SU-DHL-6 (cell line): Measurements from ENCODE around the gene ARX.

Experiments used
- EZH2phosphoT487 ChIP-seq: fragments of 200-600 bp; sonication (generic), shearing (Covaris generic); conservative IDR thresholded peaks from 2 replicates; pipeline ENCODE4 v1.6.1; 2018; ENCODE audit warnings: mild to moderate bottlenecking, antibody characterized with exemption, low read length, moderate library complexity, mixed read lengths
- TF ChIP-seq, protein P1 (sequence below): fragments of 200-600 bp; sonication (generic); IDR thresholded peaks from one replicate; pipeline ENCODE4 v1.5.1; 2017; ENCODE audit warnings: antibody characterized with exemption, mild to moderate bottlenecking, low read length, moderate library complexity; ENCODE audit not compliant: insufficient read depth, poor library complexity, severe bottlenecking

DNA sequence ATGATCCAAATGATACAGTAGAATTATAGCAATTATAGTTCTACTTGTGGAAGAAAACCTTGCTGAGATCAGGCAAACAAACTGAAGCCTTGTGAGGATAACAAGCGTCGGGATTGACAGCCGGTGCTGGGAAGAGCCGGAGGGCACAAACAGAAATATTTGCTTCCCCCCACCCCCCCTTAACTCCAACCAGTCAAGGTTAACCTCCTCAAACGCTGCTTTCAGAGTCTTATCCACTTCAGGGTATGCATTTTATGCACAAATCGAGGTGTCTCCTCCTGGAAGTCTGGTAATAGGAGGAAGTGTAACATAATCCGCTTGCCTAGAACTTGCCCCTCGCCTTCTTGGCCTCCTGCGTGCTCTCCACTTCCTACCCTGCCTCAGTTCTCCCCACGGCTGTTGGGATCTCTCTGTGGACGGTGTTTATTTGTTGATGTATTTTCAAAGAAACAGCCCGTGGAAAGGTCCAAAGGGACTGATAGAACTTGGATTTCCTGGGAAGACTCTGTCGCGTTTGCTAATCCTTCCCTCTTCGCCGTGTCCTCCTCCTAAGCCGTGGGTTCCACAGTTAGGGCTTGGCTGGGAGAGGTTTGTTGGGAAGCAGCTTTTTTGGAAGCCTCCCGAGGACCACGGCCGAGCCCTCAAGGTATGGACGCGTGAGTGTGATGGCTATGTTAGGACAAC, 4.1 kb upstream of the ARX start:
- TF ChIP-seq, protein P1, sequence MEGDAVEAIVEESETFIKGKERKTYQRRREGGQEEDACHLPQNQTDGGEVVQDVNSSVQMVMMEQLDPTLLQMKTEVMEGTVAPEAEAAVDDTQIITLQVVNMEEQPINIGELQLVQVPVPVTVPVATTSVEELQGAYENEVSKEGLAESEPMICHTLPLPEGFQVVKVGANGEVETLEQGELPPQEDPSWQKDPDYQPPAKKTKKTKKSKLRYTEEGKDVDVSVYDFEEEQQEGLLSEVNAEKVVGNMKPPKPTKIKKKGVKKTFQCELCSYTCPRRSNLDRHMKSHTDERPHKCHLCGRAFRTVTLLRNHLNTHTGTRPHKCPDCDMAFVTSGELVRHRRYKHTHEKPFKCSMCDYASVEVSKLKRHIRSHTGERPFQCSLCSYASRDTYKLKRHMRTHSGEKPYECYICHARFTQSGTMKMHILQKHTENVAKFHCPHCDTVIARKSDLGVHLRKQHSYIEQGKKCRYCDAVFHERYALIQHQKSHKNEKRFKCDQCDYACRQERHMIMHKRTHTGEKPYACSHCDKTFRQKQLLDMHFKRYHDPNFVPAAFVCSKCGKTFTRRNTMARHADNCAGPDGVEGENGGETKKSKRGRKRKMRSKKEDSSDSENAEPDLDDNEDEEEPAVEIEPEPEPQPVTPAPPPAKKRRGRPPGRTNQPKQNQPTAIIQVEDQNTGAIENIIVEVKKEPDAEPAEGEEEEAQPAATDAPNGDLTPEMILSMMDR: no peak
- TF ChIP-seq EZH2phosphoT487: no peak
